Osteoblast (primary cell): ENCODE measurements around the gene PLP2. TPM values are rescaled to one million over a fixed set of nuclear protein-coding genes. Genes with fewer than 3 reads are reported as not detected.
"Not testable (repeated sequence)": the region's sequence is repeated elsewhere in the genome, so short reads cannot be mapped to it uniquely, and the experiment has no call there.

Experiments
- DNase-seq: peaks from one replicate; pipeline ENCODE4 v3.0.0; 2011; ENCODE audit warnings: low spot score, mixed read lengths; ENCODE audit not compliant: insufficient read length; ENCODE audit errors: missing footprints
- H2AFZ ChIP-seq: 2 replicates; pipeline ENCODE4 v1.6.0; 2011; ENCODE audit warnings: mild to moderate bottlenecking, low read length
- H3K27ac ChIP-seq: 2 replicates; pipeline ENCODE4 v1.5.1; 2011; ENCODE audit warnings: mild to moderate bottlenecking, low read depth, low read length, moderate library complexity
- H3K27me3 ChIP-seq: 2 replicates; pipeline ENCODE4 v1.6.0; 2012; ENCODE audit warnings: mild to moderate bottlenecking, control low read depth, inconsistent platforms, low read length, moderate library complexity; ENCODE audit not compliant: insufficient read depth
- H3K36me3 ChIP-seq: 2 replicates; pipeline ENCODE4 v1.5.1; 2011; ENCODE audit warnings: mild to moderate bottlenecking, low read length, control low read depth, moderate library complexity; ENCODE audit not compliant: insufficient read depth
- H3K4me1 ChIP-seq: 2 replicates; pipeline ENCODE4 v1.5.1; 2011; ENCODE audit warnings: mild to moderate bottlenecking, low read length, control low read depth, moderate library complexity; ENCODE audit not compliant: insufficient read depth
- H3K4me2 ChIP-seq: 2 replicates; pipeline ENCODE4 v1.6.0; 2011; ENCODE audit warnings: mild to moderate bottlenecking, low read length; ENCODE audit not compliant: insufficient read depth
- H3K4me3 ChIP-seq: fragments of 200-600 bp; sonication (generic); 3 replicates; pipeline ENCODE4 v1.5.1; 2012; ENCODE audit warnings: mild to moderate bottlenecking, low read length, inconsistent platforms; ENCODE audit not compliant: insufficient read depth
- H3K79me2 ChIP-seq: 2 replicates; pipeline ENCODE4 v1.6.0; 2012; ENCODE audit warnings: mild to moderate bottlenecking, low read length, control low read depth, inconsistent platforms; ENCODE audit not compliant: insufficient read depth
- H3K9me3 ChIP-seq: 2 replicates; pipeline ENCODE4 v1.5.1; 2011; ENCODE audit warnings: low read depth, low read length, control low read depth
- H4K20me1 ChIP-seq: 2 replicates; pipeline ENCODE4 v1.6.0; 2012; ENCODE audit warnings: mild to moderate bottlenecking, low read length, control low read depth; ENCODE audit not compliant: insufficient read depth
- CTCF ChIP-seq: IDR thresholded peaks from 2 replicates; pipeline ENCODE4 v1.5.1; 2011; ENCODE audit warnings: mild to moderate bottlenecking, low read depth, low read length, moderate library complexity; ENCODE audit errors: extremely low read depth
- total RNA-seq: library from RNA; depleted of rRNA; stranded (reverse); fragments of >200 nt; gene quantifications from 2 replicates; pipeline ENCODE4 v1.2.3, GENCODE V29; 2012

Gene PLP2
- total RNA-seq, 1 donor = 21.0 TPM

GRCh38 chrX:49133759-49134158, 37.9 kb upstream of the PLP2 start:
- H3K4me1 ChIP-seq = no peaks in the 10 kb centered on the region
- H3K36me3 ChIP-seq = no peaks in the 10 kb centered on the region
- H3K79me2 ChIP-seq = no peaks in the 10 kb centered on the region
- no peak overlapping the region for H3K27ac ChIP-seq
- TF ChIP-seq CTCF = no peak
- no peaks in the 10 kb centered on the region for H4K20me1 ChIP-seq
- DNase-seq = no peak
- no peak overlapping the region for H2AFZ ChIP-seq
- no peaks in the 10 kb centered on the region for H3K9me3 ChIP-seq
- no peak overlapping the region for H3K4me3 ChIP-seq
- H3K27me3 ChIP-seq = no peaks in the 10 kb centered on the region
- no peak overlapping the region for H3K4me2 ChIP-seq

GRCh38 chrX:49137492-49137891, 34.2 kb upstream of the PLP2 start:
- Histone ChIP-seq H3K36me3 (no peaks in the 10 kb centered on the region), H3K4me2 (no peak overlapping the region), H3K4me3 (no peak overlapping the region), H3K27me3 (no peaks in the 10 kb centered on the region), H3K27ac (no peak overlapping the region), H3K79me2 (no peaks in the 10 kb centered on the region), H4K20me1 (no peaks in the 10 kb centered on the region), H3K4me1 (no peaks in the 10 kb centered on the region), H2AFZ (no peak overlapping the region), H3K9me3 (peaks cover 8% of the 10 kb centered on the region)
- DNase-seq = no peak
- no peak for TF ChIP-seq CTCF

- no peaks in the 10 kb centered on the region for H4K20me1 ChIP-seq
- peaks cover 8% of the 10 kb centered on the region for H3K9me3 ChIP-seq
- no peak overlapping the region for H3K27ac ChIP-seq
- DNase-seq = no peak
- no peak overlapping the region for H3K4me3 ChIP-seq
- no peaks in the 10 kb centered on the region for H3K4me1 ChIP-seq
- TF ChIP-seq CTCF = no peak
- no peak overlapping the region for H3K4me2 ChIP-seq
- H2AFZ ChIP-seq = no peak overlapping the region
- H3K27me3 ChIP-seq = no peaks in the 10 kb centered on the region
- no peaks in the 10 kb centered on the region for H3K36me3 ChIP-seq
- no peaks in the 10 kb centered on the region for H3K79me2 ChIP-seq
Measured at GRCh38 chrX:49139713-49140112, 32.0 kb upstream of the PLP2 start.

GRCh38 chrX:49142264-49142663, 29.4 kb upstream of the PLP2 start:
- not testable (repeated sequence) for H3K4me2 ChIP-seq, H3K27ac ChIP-seq, H3K79me2 ChIP-seq, H3K9me3 ChIP-seq, DNase-seq, H2AFZ ChIP-seq, H3K27me3 ChIP-seq, H3K4me3 ChIP-seq, H3K36me3 ChIP-seq, H4K20me1 ChIP-seq, H3K4me1 ChIP-seq
- peak; percentile 42 for TF ChIP-seq CTCF

GRCh38 chrX:49143154-49143553, 28.5 kb upstream of the PLP2 start:
- not testable (repeated sequence) for H3K4me1 ChIP-seq, H3K4me3 ChIP-seq, DNase-seq, H4K20me1 ChIP-seq, H2AFZ ChIP-seq, H3K79me2 ChIP-seq, H3K4me2 ChIP-seq, H3K9me3 ChIP-seq, H3K36me3 ChIP-seq, H3K27me3 ChIP-seq, H3K27ac ChIP-seq
